ENCODE results near the gene ECI1.
"Not testable (repeated sequence)": the region's sequence is repeated elsewhere in the genome, so short reads cannot be mapped to it uniquely, and the experiment has no call there.

Gene ECI1

GRCh38 chr16:2267505-2267912 lies 16.1 kb upstream of the ECI1 start:
- Histone ChIP-seq H3K4me3 (ENCODE audit: low read depth in 1 of 2, low read length in 2 of 2) (peak overlapping the region; percentile 75 to 85), H3K9ac (ENCODE audit: low read length) (peak overlapping the region; percentile 44), H3K4me1 (ENCODE audit: insufficient read depth, low read length) (peaks cover 25% of the 10 kb centered on the region), H3K27ac (ENCODE audit: low read depth, low read length) (peak overlapping the region; percentile 95)
- H3K36me3 ChIP-seq (ENCODE audit: insufficient read depth, low read length); H3K9me3 ChIP-seq (ENCODE audit: low read length); H3K27me3 ChIP-seq (ENCODE audit: control insufficient read depth in 1 of 2, insufficient read depth in 2 of 2, low read length in 2 of 2): not testable (repeated sequence)

- Histone ChIP-seq H3K9ac (ENCODE audit: low read length) (peak overlapping the region; percentile 44), H3K4me1 (ENCODE audit: insufficient read depth, low read length) (peaks cover 25% of the 10 kb centered on the region), H3K4me3 (ENCODE audit: low read depth in 1 of 2, low read length in 2 of 2) (peak overlapping the region in 1 of 2 donors; percentile 75)
- H3K9me3 ChIP-seq (ENCODE audit: low read length); H3K36me3 ChIP-seq (ENCODE audit: insufficient read depth, low read length); H3K27me3 ChIP-seq (ENCODE audit: control insufficient read depth in 1 of 2, insufficient read depth in 2 of 2, low read length in 2 of 2); H3K27ac ChIP-seq (ENCODE audit: low read depth, low read length): not testable (repeated sequence)
Observed at GRCh38 chr16:2266887-2267286, 15.5 kb upstream of the ECI1 start.

- H3K27me3 ChIP-seq (ENCODE audit: control insufficient read depth in 1 of 2, insufficient read depth in 2 of 2, low read length in 2 of 2); H3K4me3 ChIP-seq (ENCODE audit: low read depth in 1 of 2, low read length in 2 of 2): not testable (repeated sequence)
- peaks cover 19% of the 10 kb centered on the region for H3K36me3 ChIP-seq (ENCODE audit: insufficient read depth, low read length)
Observed at GRCh38 chr16:2263026-2263425, 11.6 kb upstream of the ECI1 start.

GRCh38 chr16:2260250-2260649 lies 8.9 kb upstream of the ECI1 start:
- H3K27me3 ChIP-seq (ENCODE audit: control insufficient read depth in 1 of 2, insufficient read depth in 2 of 2, low read length in 2 of 2) = no peaks in the 10 kb centered on the region
- H3K27ac ChIP-seq (ENCODE audit: low read depth, low read length) = no peak overlapping the region
- H3K4me1 ChIP-seq (ENCODE audit: insufficient read depth, low read length) = no peaks in the 10 kb centered on the region
- H3K4me3 ChIP-seq (ENCODE audit: low read depth in 1 of 2, low read length in 2 of 2) = no peak overlapping the region
- H3K9ac ChIP-seq (ENCODE audit: low read length) = no peak overlapping the region
- H3K36me3 ChIP-seq (ENCODE audit: insufficient read depth, low read length) = peaks cover 45% of the 10 kb centered on the region
- H3K9me3 ChIP-seq (ENCODE audit: low read length) = no peaks in the 10 kb centered on the region

More at GRCh38 chr16:2263026-2263425, 11.6 kb upstream of the ECI1 start:
- H3K9ac ChIP-seq (ENCODE audit: low read length); H3K4me1 ChIP-seq (ENCODE audit: insufficient read depth, low read length); H3K9me3 ChIP-seq (ENCODE audit: low read length); H3K27ac ChIP-seq (ENCODE audit: low read depth, low read length): not testable (repeated sequence)

GRCh38 chr16:2258530-2258929 lies 7.1 kb upstream of the ECI1 start:
- not testable (repeated sequence) for H3K27me3 ChIP-seq (ENCODE audit: control insufficient read depth in 1 of 2, insufficient read depth in 2 of 2, low read length in 2 of 2); H3K4me3 ChIP-seq (ENCODE audit: low read depth in 1 of 2, low read length in 2 of 2); H3K27ac ChIP-seq (ENCODE audit: low read depth, low read length); H3K4me1 ChIP-seq (ENCODE audit: insufficient read depth, low read length); H3K9ac ChIP-seq (ENCODE audit: low read length); H3K9me3 ChIP-seq (ENCODE audit: low read length)
- peaks cover 50% of the 10 kb centered on the region for H3K36me3 ChIP-seq (ENCODE audit: insufficient read depth, low read length)

GRCh38 chr16:2257726-2258125 lies 6.3 kb upstream of the ECI1 start:
- Histone ChIP-seq H3K27ac (ENCODE audit: low read depth, low read length) (no peak overlapping the region), H3K36me3 (ENCODE audit: insufficient read depth, low read length) (peaks cover 52% of the 10 kb centered on the region), H3K4me3 (ENCODE audit: low read depth in 1 of 2, low read length in 2 of 2) (no peak overlapping the region), H3K4me1 (ENCODE audit: insufficient read depth, low read length) (no peaks in the 10 kb centered on the region), H3K9ac (ENCODE audit: low read length) (no peak overlapping the region), H3K9me3 (ENCODE audit: low read length) (no peaks in the 10 kb centered on the region), H3K27me3 (ENCODE audit: control insufficient read depth in 1 of 2, insufficient read depth in 2 of 2, low read length in 2 of 2) (no peaks in the 10 kb centered on the region)

GRCh38 chr16:2256531-2257140 lies 5.2 kb upstream of the ECI1 start:
- Histone ChIP-seq H3K27ac (ENCODE audit: low read depth, low read length) (no peak overlapping the region), H3K9me3 (ENCODE audit: low read length) (no peaks in the 10 kb centered on the region), H3K4me3 (ENCODE audit: low read depth in 1 of 2, low read length in 2 of 2) (no peak overlapping the region), H3K27me3 (ENCODE audit: control insufficient read depth in 1 of 2, insufficient read depth in 2 of 2, low read length in 2 of 2) (no peaks in the 10 kb centered on the region), H3K36me3 (ENCODE audit: insufficient read depth, low read length) (peaks cover 43% of the 10 kb centered on the region), H3K9ac (ENCODE audit: low read length) (no peak overlapping the region), H3K4me1 (ENCODE audit: insufficient read depth, low read length) (peaks cover 6% of the 10 kb centered on the region)

- H3K36me3 ChIP-seq (ENCODE audit: insufficient read depth, low read length) = peaks cover 35% of the 10 kb centered on the region
- no peaks in the 10 kb centered on the region for H3K27me3 ChIP-seq (ENCODE audit: control insufficient read depth in 1 of 2, insufficient read depth in 2 of 2, low read length in 2 of 2)
- H3K4me3 ChIP-seq (ENCODE audit: low read depth in 1 of 2, low read length in 2 of 2) = no peak overlapping the region
- no peak overlapping the region for H3K9ac ChIP-seq (ENCODE audit: low read length)
- no peak overlapping the region for H3K27ac ChIP-seq (ENCODE audit: low read depth, low read length)
- peaks cover 13% of the 10 kb centered on the region for H3K4me1 ChIP-seq (ENCODE audit: insufficient read depth, low read length)
- H3K9me3 ChIP-seq (ENCODE audit: low read length) = no peaks in the 10 kb centered on the region
Observed at GRCh38 chr16:2253293-2253692, 1.9 kb upstream of the ECI1 start.

- Histone ChIP-seq H3K4me3 (ENCODE audit: low read depth in 1 of 2, low read length in 2 of 2) (no peak overlapping the region), H3K27ac (ENCODE audit: low read depth, low read length) (no peak overlapping the region), H3K4me1 (ENCODE audit: insufficient read depth, low read length) (peaks cover 13% of the 10 kb centered on the region), H3K9ac (ENCODE audit: low read length) (no peak overlapping the region), H3K36me3 (ENCODE audit: insufficient read depth, low read length) (peaks cover 33% of the 10 kb centered on the region), H3K27me3 (ENCODE audit: control insufficient read depth in 1 of 2, insufficient read depth in 2 of 2, low read length in 2 of 2) (no peaks in the 10 kb centered on the region), H3K9me3 (ENCODE audit: low read length) (no peaks in the 10 kb centered on the region)
Observed at GRCh38 chr16:2252806-2253148, 1.4 kb upstream of the ECI1 start.

- Histone ChIP-seq H3K27me3 (ENCODE audit: control insufficient read depth in 1 of 2, insufficient read depth in 2 of 2, low read length in 2 of 2) (no peaks in the 10 kb centered on the region), H3K4me3 (ENCODE audit: low read depth in 1 of 2, low read length in 2 of 2) (peak overlapping the region; percentile 17 to 53), H3K9me3 (ENCODE audit: low read length) (no peaks in the 10 kb centered on the region), H3K9ac (ENCODE audit: low read length) (peak overlapping the region; percentile 33), H3K27ac (ENCODE audit: low read depth, low read length) (peak overlapping the region; percentile 20), H3K4me1 (ENCODE audit: insufficient read depth, low read length) (peaks cover 13% of the 10 kb centered on the region), H3K36me3 (ENCODE audit: insufficient read depth, low read length) (peaks cover 24% of the 10 kb centered on the region)
Observed at GRCh38 chr16:2250652-2251295, 613 bp downstream of the ECI1 start.

- Histone ChIP-seq H3K4me1 (ENCODE audit: insufficient read depth, low read length) (peaks cover 7% of the 10 kb centered on the region), H3K9me3 (ENCODE audit: low read length) (no peaks in the 10 kb centered on the region), H3K9ac (ENCODE audit: low read length) (no peak overlapping the region), H3K27ac (ENCODE audit: low read depth, low read length) (no peak overlapping the region), H3K27me3 (ENCODE audit: control insufficient read depth in 1 of 2, insufficient read depth in 2 of 2, low read length in 2 of 2) (no peaks in the 10 kb centered on the region), H3K4me3 (ENCODE audit: low read depth in 1 of 2, low read length in 2 of 2) (no peak overlapping the region), H3K36me3 (ENCODE audit: insufficient read depth, low read length) (peaks cover 43% of the 10 kb centered on the region)
Observed at GRCh38 chr16:2246301-2246885, 5.0 kb downstream of the ECI1 start.
